IPS-18a (cell line): ENCODE results near the gene SH3PXD2A.

ENCODE experiments used
- H3K27ac ChIP-seq: one replicate; pipeline ENCODE4 v1.5.1; 2013; ENCODE audit warnings: low read length
- H3K27me3 ChIP-seq: one replicate; pipeline ENCODE4 v1.6.1; 2013; ENCODE audit warnings: mild to moderate bottlenecking, low read length; ENCODE audit not compliant: control insufficient read depth, insufficient read depth
- H3K36me3 ChIP-seq: one replicate; pipeline ENCODE4 v1.6.1; 2013; ENCODE audit warnings: low read depth, low read length; ENCODE audit not compliant: control insufficient read depth
- H3K4me1 ChIP-seq: one replicate; pipeline ENCODE4 v1.6.1; 2013; ENCODE audit warnings: low read depth, low read length; ENCODE audit not compliant: control insufficient read depth
- H3K4me3 ChIP-seq: one replicate; pipeline ENCODE4 v1.5.1; 2013; ENCODE audit warnings: low read length
- H3K9ac ChIP-seq: one replicate; pipeline ENCODE4 v1.6.1; 2013; ENCODE audit warnings: mild to moderate bottlenecking, low read length, moderate library complexity
- H3K9me3 ChIP-seq: one replicate; pipeline ENCODE4 v1.6.1; 2013; ENCODE audit warnings: low read depth, low read length; ENCODE audit not compliant: control insufficient read depth

SH3PXD2A gene

GRCh38 chr10:103710490-103710889 is 144.9 kb downstream of the SH3PXD2A start:
- Histone ChIP-seq H3K9me3 (no peaks in the 10 kb centered on the region), H3K4me3 (no peak overlapping the region), H3K4me1 (no peaks in the 10 kb centered on the region), H3K36me3 (no peaks in the 10 kb centered on the region), H3K27me3 (no peaks in the 10 kb centered on the region), H3K9ac (no peak overlapping the region), H3K27ac (no peak overlapping the region)

DNA sequence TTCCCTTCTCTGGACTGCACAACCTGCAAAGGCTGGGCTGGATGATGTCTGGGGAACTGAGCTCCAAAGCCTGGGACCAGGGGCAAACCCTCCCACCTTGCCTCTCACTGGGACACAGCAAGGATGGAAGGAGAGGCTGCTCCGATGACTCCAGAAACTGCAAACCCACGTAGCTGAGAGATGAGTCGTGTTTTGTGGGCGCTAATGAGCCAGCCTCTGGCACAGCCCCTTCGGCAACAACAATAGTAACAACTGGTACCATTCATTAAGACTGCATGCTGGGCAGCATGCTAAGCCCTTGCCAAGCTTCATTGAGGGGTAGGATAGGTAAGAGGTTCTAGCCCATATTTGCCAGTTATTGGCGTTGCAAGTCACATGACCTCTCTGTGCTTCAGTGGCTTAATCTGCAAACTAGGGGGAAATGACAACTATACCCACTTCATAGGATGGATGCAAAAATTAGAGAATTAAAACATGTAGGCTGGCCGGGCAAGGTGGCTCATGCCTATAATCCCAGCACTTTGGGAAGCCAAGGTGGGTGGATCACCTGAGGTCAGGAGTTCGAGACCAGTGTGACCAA is 145.9 kb downstream of the SH3PXD2A start:
- no peak overlapping the region for H3K27ac ChIP-seq
- no peak overlapping the region for H3K4me3 ChIP-seq
- H3K9ac ChIP-seq: no peak overlapping the region

GRCh38 chr10:103708627-103709288 is 146.6 kb downstream of the SH3PXD2A start:
- no peaks in the 10 kb centered on the region for H3K9me3 ChIP-seq
- no peaks in the 10 kb centered on the region for H3K4me1 ChIP-seq
- no peaks in the 10 kb centered on the region for H3K27me3 ChIP-seq
- no peak overlapping the region for H3K27ac ChIP-seq
- no peaks in the 10 kb centered on the region for H3K36me3 ChIP-seq
- no peak overlapping the region for H3K4me3 ChIP-seq
- H3K9ac ChIP-seq: no peak overlapping the region

More for the DNA sequence above, 145.9 kb downstream of the SH3PXD2A start:
- H3K36me3 ChIP-seq: no peaks in the 10 kb centered on the region
- H3K27me3 ChIP-seq: no peaks in the 10 kb centered on the region
- no peaks in the 10 kb centered on the region for H3K9me3 ChIP-seq
- no peaks in the 10 kb centered on the region for H3K4me1 ChIP-seq

DNA sequence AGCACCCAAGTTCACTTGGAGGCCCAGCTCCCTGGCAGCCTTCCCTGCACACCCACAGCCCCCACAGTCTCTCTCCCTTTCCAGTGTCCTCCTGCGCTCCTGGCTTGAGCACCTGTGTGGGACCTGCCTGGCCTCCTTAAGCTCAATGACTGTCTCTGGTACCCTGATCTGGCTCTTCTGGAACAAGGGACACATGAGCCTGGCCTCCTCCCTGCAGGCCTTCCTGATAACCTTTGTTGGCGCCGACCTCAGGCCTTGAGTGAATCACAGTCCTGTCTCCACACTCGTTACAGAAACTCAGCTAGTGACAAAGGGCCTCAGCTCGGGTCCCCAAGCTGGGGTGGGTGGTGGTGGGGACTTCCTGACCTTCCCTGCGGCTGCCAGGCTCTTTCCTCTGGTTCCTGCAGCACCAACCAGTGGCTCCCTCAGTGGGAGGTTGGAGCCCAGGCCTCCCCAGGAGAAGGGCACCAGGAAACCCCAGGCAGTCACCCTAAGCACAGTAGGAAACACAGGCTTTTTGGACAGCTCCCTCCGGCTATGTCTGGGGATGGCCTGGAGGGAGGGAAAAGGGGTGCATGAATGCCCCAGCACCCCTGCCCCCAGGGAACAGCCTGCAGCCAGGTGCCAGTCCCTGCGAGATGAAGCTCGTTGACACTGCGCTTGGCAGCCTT is 147.3 kb downstream of the SH3PXD2A start:
- no peak overlapping the region for H3K4me3 ChIP-seq
- no peak overlapping the region for H3K9ac ChIP-seq
- H3K27me3 ChIP-seq: no peaks in the 10 kb centered on the region
- H3K36me3 ChIP-seq: no peaks in the 10 kb centered on the region
- no peaks in the 10 kb centered on the region for H3K9me3 ChIP-seq
- no peaks in the 10 kb centered on the region for H3K4me1 ChIP-seq
- H3K27ac ChIP-seq: no peak overlapping the region

- Histone ChIP-seq H3K36me3 (no peaks in the 10 kb centered on the region), H3K9me3 (no peaks in the 10 kb centered on the region), H3K4me1 (no peaks in the 10 kb centered on the region), H3K27ac (no peak overlapping the region), H3K27me3 (no peaks in the 10 kb centered on the region), H3K4me3 (no peak overlapping the region), H3K9ac (no peak overlapping the region)
These were observed 148.6 kb downstream of the SH3PXD2A start for GRCh38 chr10:103706762-103707161.

DNA sequence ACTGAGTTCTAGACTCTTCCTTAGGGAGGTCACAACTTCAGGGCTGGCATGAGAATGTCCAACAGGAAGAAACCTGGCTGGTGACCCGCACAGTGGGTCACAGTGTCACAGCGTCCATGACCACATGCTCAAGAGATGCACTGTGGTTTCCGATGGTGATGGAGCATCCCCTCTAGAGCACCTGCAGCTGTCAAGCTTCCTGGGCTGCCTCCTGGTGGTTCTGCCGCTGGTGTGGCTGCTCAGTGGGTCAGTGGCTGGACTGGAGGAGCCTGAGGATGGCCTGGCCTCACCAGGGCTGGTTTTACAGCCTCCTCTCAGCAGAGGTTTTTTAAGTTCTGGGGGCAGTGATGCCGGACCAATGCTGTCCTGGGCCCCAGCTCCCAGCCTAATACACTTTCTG is 149.3 kb downstream of the SH3PXD2A start:
- Histone ChIP-seq H3K9ac (no peak overlapping the region), H3K27ac (no peak overlapping the region), H3K9me3 (no peaks in the 10 kb centered on the region), H3K36me3 (no peaks in the 10 kb centered on the region), H3K27me3 (no peaks in the 10 kb centered on the region), H3K4me1 (no peaks in the 10 kb centered on the region), H3K4me3 (no peak overlapping the region)

DNA sequence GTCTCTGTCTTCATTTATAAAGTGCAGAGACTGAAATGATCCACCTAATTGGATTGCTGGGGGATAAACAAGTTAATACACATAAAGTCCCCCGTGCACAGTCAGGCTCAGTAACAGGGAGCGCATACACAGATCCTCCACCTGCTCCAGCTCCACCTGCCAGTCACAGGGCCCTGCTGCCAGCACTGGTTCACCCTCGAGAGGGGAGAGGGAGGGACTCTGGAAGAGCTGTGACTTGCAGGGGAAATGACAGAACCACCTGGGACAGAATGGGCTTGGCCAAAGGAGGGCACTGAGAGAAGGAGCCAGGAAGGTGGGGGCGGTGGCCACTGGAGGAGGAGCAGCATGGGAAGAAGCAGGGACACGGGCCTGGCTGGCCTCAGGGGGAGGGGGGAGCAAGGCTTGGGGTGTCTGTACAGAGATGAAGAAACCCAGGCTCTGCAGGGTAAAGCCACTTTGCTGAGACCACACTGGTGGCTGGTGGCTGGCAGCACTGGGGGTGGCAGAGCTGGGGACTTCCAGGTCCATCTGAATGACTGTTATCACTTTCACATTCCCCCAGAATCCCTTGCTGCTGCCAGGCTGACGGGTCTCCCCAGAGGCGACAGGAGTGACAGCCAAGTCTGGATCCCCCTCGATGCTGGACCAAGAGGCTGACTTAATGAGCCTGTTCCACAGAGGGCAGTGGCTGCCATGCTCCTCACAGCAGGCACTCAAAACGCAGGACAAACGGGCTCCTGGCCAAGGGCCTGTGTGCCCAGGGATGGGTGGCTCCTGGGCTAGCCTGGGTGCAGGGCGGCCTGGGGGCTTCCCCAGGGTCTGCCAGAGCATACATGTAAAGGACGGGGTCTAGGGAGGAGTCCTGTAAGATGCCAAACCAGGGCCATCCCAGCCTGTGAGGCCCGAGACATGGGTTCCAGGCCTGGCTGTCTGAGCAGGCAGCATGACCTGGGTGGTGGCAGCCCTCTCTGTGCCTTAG is 151.1 kb downstream of the SH3PXD2A start:
- no peaks in the 10 kb centered on the region for H3K4me1 ChIP-seq
- H3K9me3 ChIP-seq: no peaks in the 10 kb centered on the region
- H3K27me3 ChIP-seq: no peaks in the 10 kb centered on the region
- H3K9ac ChIP-seq: no peak overlapping the region
- H3K27ac ChIP-seq: no peak overlapping the region
- H3K4me3 ChIP-seq: no peak overlapping the region
- no peaks in the 10 kb centered on the region for H3K36me3 ChIP-seq

GRCh38 chr10:103701380-103702222 is 153.8 kb downstream of the SH3PXD2A start:
- no peak overlapping the region for H3K4me3 ChIP-seq
- H3K36me3 ChIP-seq: no peaks in the 10 kb centered on the region
- H3K27me3 ChIP-seq: no peaks in the 10 kb centered on the region
- H3K9ac ChIP-seq: no peak overlapping the region
- peaks cover 5% of the 10 kb centered on the region for H3K4me1 ChIP-seq
- no peak overlapping the region for H3K27ac ChIP-seq
- no peaks in the 10 kb centered on the region for H3K9me3 ChIP-seq

DNA sequence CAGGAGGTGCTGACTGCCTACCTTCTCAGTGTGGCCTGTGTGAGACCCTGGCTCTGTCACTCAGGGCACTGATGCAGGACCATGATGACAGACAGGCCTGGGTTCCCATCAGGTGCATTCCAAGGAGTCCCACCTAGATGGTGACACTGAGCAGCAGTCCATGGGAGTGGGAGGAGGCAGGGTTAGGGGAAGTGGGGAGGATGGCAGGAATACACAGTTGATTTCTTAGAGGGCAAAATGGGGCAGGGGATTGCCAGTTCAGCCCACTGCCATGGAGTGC is 155.0 kb downstream of the SH3PXD2A start:
- Histone ChIP-seq H3K27ac (no peak overlapping the region), H3K9ac (no peak overlapping the region), H3K36me3 (no peaks in the 10 kb centered on the region), H3K4me3 (no peak overlapping the region), H3K9me3 (no peaks in the 10 kb centered on the region), H3K27me3 (peaks cover 9% of the 10 kb centered on the region), H3K4me1 (peaks cover 9% of the 10 kb centered on the region)

DNA sequence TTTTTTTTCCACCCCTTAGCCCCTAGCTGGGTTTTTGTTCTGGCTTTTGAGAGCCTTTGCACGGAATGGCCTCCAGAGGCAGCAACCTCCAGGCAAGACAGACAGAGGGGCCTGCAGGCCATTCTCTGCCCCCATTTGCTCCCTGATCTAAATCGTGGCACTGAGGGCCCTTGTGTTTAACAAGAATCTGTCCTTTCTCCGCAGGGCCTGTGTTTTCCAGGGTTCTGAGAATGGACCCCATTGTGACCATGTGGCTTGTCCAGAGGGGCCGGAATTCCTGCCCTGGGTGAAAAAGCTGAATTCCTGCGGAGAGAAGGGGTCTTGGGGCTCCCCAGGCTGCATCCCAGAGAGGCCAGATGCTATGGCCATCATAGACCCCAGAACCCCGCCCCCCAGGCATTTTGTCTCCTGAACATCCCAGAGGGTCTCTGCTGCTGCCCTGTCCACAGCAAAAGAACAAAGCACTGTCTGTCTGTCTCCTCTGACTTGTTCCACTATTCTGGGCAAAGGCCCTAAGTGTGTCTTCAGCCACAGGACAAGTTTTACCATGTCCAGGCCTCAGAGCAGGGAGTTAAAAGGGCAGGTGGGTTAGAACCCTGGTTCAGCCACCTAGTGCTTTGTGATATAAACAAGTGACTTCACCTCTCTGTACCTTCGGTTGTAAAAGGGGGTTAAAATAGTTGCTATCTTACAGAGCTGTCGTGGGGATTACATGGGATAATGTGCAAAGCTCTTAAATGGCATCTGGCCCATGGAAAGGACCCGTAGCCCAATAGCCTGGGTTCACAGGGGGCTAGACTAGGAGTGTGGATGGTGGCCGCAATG is 155.6 kb downstream of the SH3PXD2A start:
- peaks cover 14% of the 10 kb centered on the region for H3K27me3 ChIP-seq
- H3K27ac ChIP-seq: no peak overlapping the region
- H3K9ac ChIP-seq: no peak overlapping the region
- H3K4me1 ChIP-seq: peaks cover 9% of the 10 kb centered on the region
- H3K4me3 ChIP-seq: no peak overlapping the region
- H3K36me3 ChIP-seq: no peaks in the 10 kb centered on the region
- no peaks in the 10 kb centered on the region for H3K9me3 ChIP-seq
